IMR-90 (cell line): ENCODE data around the gene C10orf95. TPM values are rescaled to one million over a fixed set of nuclear protein-coding genes. Genes with fewer than 3 reads are reported as not detected.

Source experiments
- ATAC-seq: fragments of 200-7000 bp; cut with Tn5 transposase; 2 replicates; pipeline ENCODE4 v1.9.1; 2020; ENCODE audit warnings: low read depth, mild to moderate bottlenecking, moderate library complexity
- BruUV-seq: library from RNA; stranded (reverse); fragments of 400-500 nt; replicated peaks from 2 replicates; lab custom pipeline; 2021; lab: Mats Ljungman, UMichigan
- CTCF ChIA-PET: fragments of 300-600 bp; formaldehyde crosslinking; extraction: SDS; loops from one replicate; lab custom pipeline; 2021; ENCODE audit warnings: antibody characterized with exemption; lab: Yijun Ruan, JAX
- POLR2A ChIA-PET: fragments of 300-600 bp; sonication (Branson Sonifier 250); formaldehyde crosslinking; loops from one replicate; lab custom pipeline; 2022; ENCODE audit warnings: antibody characterized with exemption; ENCODE audit not compliant: unreplicated experiment; lab: Charles Lee
- DNase-seq: peaks from one replicate; pipeline ENCODE4 v3.0.0; 2013
- H2AFZ ChIP-seq: replicated peaks from 2 replicates; pipeline ENCODE3; 2013; ENCODE audit warnings: low read length, mild to moderate bottlenecking; ENCODE audit not compliant: poor library complexity
- H2AK5ac ChIP-seq: 2 replicates; pipeline ENCODE4 v1.6.1; 2013; ENCODE audit warnings: low read depth, low read length, inconsistent platforms
- H2AK9ac ChIP-seq: replicated peaks from 2 replicates; pipeline ENCODE3; 2013; ENCODE audit warnings: mild to moderate bottlenecking, low read depth, low read length, moderate library complexity; ENCODE audit not compliant: poor library complexity
- H2BK120ac ChIP-seq: 2 replicates; pipeline ENCODE4 v1.6.1; 2013; ENCODE audit warnings: low read depth, low read length, inconsistent platforms
- H2BK15ac ChIP-seq: 3 replicates; pipeline ENCODE4 v1.6.1; 2013; ENCODE audit warnings: low read depth, low read length, inconsistent platforms
- H2BK20ac ChIP-seq: 2 replicates; pipeline ENCODE4 v1.6.1; 2013; ENCODE audit warnings: low read depth, mild to moderate bottlenecking, inconsistent platforms, low read length, moderate library complexity
- H2BK5ac ChIP-seq: 2 replicates; pipeline ENCODE4 v1.6.1; 2013; ENCODE audit warnings: mild to moderate bottlenecking, low read depth, low read length, inconsistent platforms; ENCODE audit not compliant: poor library complexity, severe bottlenecking
- H3K14ac ChIP-seq: replicated peaks from 2 replicates; pipeline ENCODE4 v1.6.1; 2013; ENCODE audit warnings: low read depth, low read length, inconsistent platforms
- H3K18ac ChIP-seq: 2 replicates; pipeline ENCODE4 v1.6.1; 2013; ENCODE audit warnings: low read depth, low read length, control low read depth
- H3K23ac ChIP-seq: 2 replicates; pipeline ENCODE4 v1.6.1; 2013; ENCODE audit warnings: low read depth, low read length, inconsistent platforms
- H3K27ac ChIP-seq: 2 replicates; pipeline ENCODE4 v1.5.1; 2013; ENCODE audit warnings: mild to moderate bottlenecking, control low read depth, low read length; ENCODE audit not compliant: insufficient read depth
- H3K27me3 ChIP-seq: 2 replicates; pipeline ENCODE4 v1.6.1; 2013; ENCODE audit warnings: low read length; ENCODE audit not compliant: control insufficient read depth, insufficient read depth
- H3K36me3 ChIP-seq: 2 replicates; pipeline ENCODE4 v1.6.1; 2013; ENCODE audit warnings: low read length, mixed read lengths; ENCODE audit not compliant: control insufficient read depth, insufficient read depth
- H3K4ac ChIP-seq: 2 replicates; pipeline ENCODE4 v1.6.1; 2013; ENCODE audit warnings: low read depth, low read length, inconsistent platforms
- H3K4me1 ChIP-seq: 2 replicates; pipeline ENCODE4 v1.6.1; 2013; ENCODE audit warnings: low read length, mixed read lengths; ENCODE audit not compliant: control insufficient read depth, insufficient read depth
- H3K4me2 ChIP-seq: 2 replicates; pipeline ENCODE4 v1.6.1; 2013; ENCODE audit warnings: low read depth, mild to moderate bottlenecking, control low read depth, low read length, moderate library complexity
- H3K4me3 ChIP-seq: 2 replicates; pipeline ENCODE4 v1.5.1; 2013; ENCODE audit warnings: low read depth, mild to moderate bottlenecking, control low read depth, low read length, moderate library complexity; ENCODE audit not compliant: insufficient read depth
- H3K56ac ChIP-seq: 2 replicates; pipeline ENCODE4 v1.6.1; 2013; ENCODE audit warnings: low read length, inconsistent platforms; ENCODE audit not compliant: insufficient read depth; ENCODE audit errors: extremely low read depth
- H3K79me1 ChIP-seq, 2 experiments: 2 replicates each; pipeline ENCODE4 v1.6.1; 2013; ENCODE audit warnings: low read length in 2 of 2, inconsistent platforms in 1 of 2, low read depth in 1 of 2
- H3K9ac ChIP-seq: 2 replicates; pipeline ENCODE4 v1.6.1; 2013; ENCODE audit warnings: low read depth, low read length, control low read depth
- H3K9me1 ChIP-seq: 2 replicates; pipeline ENCODE4 v1.6.1; 2013; ENCODE audit warnings: low read length, inconsistent platforms; ENCODE audit not compliant: insufficient read depth
- H3K9me3 ChIP-seq: 2 replicates; pipeline ENCODE4 v1.6.1; 2013; ENCODE audit warnings: low read length; ENCODE audit not compliant: control insufficient read depth, insufficient read depth
- H4K20me1 ChIP-seq: 2 replicates; pipeline ENCODE4 v1.6.1; 2013; ENCODE audit warnings: low read length, inconsistent platforms; ENCODE audit not compliant: insufficient read depth
- H4K5ac ChIP-seq: 2 replicates; pipeline ENCODE4 v1.6.1; 2013; ENCODE audit warnings: mild to moderate bottlenecking, low read depth, low read length, control low read depth
- H4K8ac ChIP-seq, 2 experiments: 2 replicates each; pipeline ENCODE4 v1.6.1; 2013; ENCODE audit warnings: low read depth in 2 of 2, low read length in 2 of 2, control low read depth in 1 of 2, inconsistent platforms in 1 of 2
- H4K91ac ChIP-seq: 2 replicates; pipeline ENCODE4 v1.6.1; 2013; ENCODE audit warnings: low read depth, low read length, inconsistent platforms; ENCODE audit not compliant: insufficient read depth
- CEBPB ChIP-seq: IDR thresholded peaks from 2 replicates; pipeline ENCODE4 v1.6.1; 2012; ENCODE audit warnings: low read depth, low read length, improper control_type of control experiment
- FOS ChIP-seq: fragments of 150-350 bp; IDR thresholded peaks from 2 replicates; pipeline ENCODE4 v1.6.1; 2016; ENCODE audit warnings: low read depth, low read length
- MAFK ChIP-seq: IDR thresholded peaks from 2 replicates; pipeline ENCODE4 v1.6.1; 2012; ENCODE audit warnings: low read depth, low read length, improper control_type of control experiment
- MXI1 ChIP-seq: IDR thresholded peaks from 2 replicates; pipeline ENCODE4 v1.6.1; 2012; ENCODE audit warnings: low read depth, mild to moderate bottlenecking, low read length, moderate library complexity, borderline replicate concordance
- NFE2L2 ChIP-seq: fragments of 150-350 bp; IDR thresholded peaks from 2 replicates; pipeline ENCODE4 v1.6.1; 2016; ENCODE audit warnings: low read depth, mild to moderate bottlenecking, low read length
- POLR2A ChIP-seq: IDR thresholded peaks from 2 replicates; pipeline ENCODE4 v1.6.1; 2012; ENCODE audit warnings: mild to moderate bottlenecking, low read depth, low read length
- RCOR1 ChIP-seq: IDR thresholded peaks from 2 replicates; pipeline ENCODE4 v1.6.1; 2012; ENCODE audit warnings: mild to moderate bottlenecking, low read length, improper control_type of control experiment; ENCODE audit not compliant: insufficient replicate concordance
- RFX5 ChIP-seq: IDR thresholded peaks from 2 replicates; pipeline ENCODE4 v1.8.0; 2012; ENCODE audit warnings: low read depth, mild to moderate bottlenecking, low read length, moderate library complexity
- SMC3 ChIP-seq: fragments of 150-350 bp; IDR thresholded peaks from 2 replicates; pipeline ENCODE4 v1.6.1; 2016; ENCODE audit warnings: low read depth, mild to moderate bottlenecking, antibody characterized with exemption, low read length, moderate library complexity
- USF2 ChIP-seq: fragments of 150-350 bp; IDR thresholded peaks from 2 replicates; pipeline ENCODE4 v1.6.1; 2017; ENCODE audit warnings: mild to moderate bottlenecking, antibody characterized with exemption, low read length, low read depth
- WGBS, 2 experiments: methylation state at CpG; one replicate each; pipeline versions ENCODE4 v1.1.5 to v1.1.7; 2013; ENCODE audit warnings: missing lambda C conversion rate in 2 of 2; ENCODE audit not compliant: insufficient read length in 1 of 2; ENCODE audit errors: extremely low coverage in 2 of 2; 5-methylcytosine and 5-hydroxymethylcytosine counted together
- dilution Hi-C: fragments of 300-500 bp; cut with HindIII; formaldehyde crosslinking; loops from one replicate; pipeline ENCODE4 v1.14.3; 2018; ENCODE audit warnings: low sequenced_read_pairs; ENCODE audit not compliant: unreplicated experiment
- in situ Hi-C: fragments of 300-500 bp; cut with MboI; formaldehyde crosslinking; loops from 3 replicates; pipeline ENCODE4 v1.14.3; 2019; ENCODE audit warnings: low sequenced_read_pairs, inconsistent platforms, mixed read lengths
- intact Hi-C: fragments of 100-400 bp; cut with micrococcal nuclease; formaldehyde crosslinking; loops from 2 replicates; pipeline ENCODE4 v1.10.0; 2022
- polyA plus RNA-seq, 3 experiments: library from polyadenylated mRNA; depleted of rRNA; stranded (reverse); fragments of >200 nt; gene quantifications; 2 replicates each; pipeline ENCODE4 v1.2.3, GENCODE V29; 2012; ENCODE audit warnings: low replicate concordance in 1 of 3
- total RNA-seq: library from RNA; depleted of rRNA; stranded (reverse); fragments of >200 nt; gene quantifications from 2 replicates; pipeline ENCODE4 v1.2.3, GENCODE V29; 2012
- TF ChIP-seq, protein P1 (sequence below): conservative IDR thresholded peaks from 2 replicates; pipeline ENCODE4 v1.5.1; 2012; ENCODE audit warnings: mild to moderate bottlenecking, low read depth, low read length, improper control_type of control experiment
- TF ChIP-seq, protein P2 (sequence below): fragments of 150-350 bp; IDR thresholded peaks from 2 replicates; pipeline ENCODE4 v1.6.1; 2016; ENCODE audit warnings: low read depth, mild to moderate bottlenecking, low read length, moderate library complexity, borderline replicate concordance

The C10orf95 gene
- total and polyA plus RNA-seq, 2 of the 4 experiments (the other 2 are of a cell fraction): not detected

GRCh38 chr10:102455893-102456471 is 4.6 kb upstream of the C10orf95 start:
- H2BK15ac ChIP-seq: peak overlapping the region; percentile 45; the same call in 2 of the 3 replicates
- TF ChIP-seq RFX5: no peak
- TF ChIP-seq MAFK: no peak
- no peak for TF ChIP-seq POLR2A
- TF ChIP-seq MXI1: no peak
- TF ChIP-seq, protein P1, sequence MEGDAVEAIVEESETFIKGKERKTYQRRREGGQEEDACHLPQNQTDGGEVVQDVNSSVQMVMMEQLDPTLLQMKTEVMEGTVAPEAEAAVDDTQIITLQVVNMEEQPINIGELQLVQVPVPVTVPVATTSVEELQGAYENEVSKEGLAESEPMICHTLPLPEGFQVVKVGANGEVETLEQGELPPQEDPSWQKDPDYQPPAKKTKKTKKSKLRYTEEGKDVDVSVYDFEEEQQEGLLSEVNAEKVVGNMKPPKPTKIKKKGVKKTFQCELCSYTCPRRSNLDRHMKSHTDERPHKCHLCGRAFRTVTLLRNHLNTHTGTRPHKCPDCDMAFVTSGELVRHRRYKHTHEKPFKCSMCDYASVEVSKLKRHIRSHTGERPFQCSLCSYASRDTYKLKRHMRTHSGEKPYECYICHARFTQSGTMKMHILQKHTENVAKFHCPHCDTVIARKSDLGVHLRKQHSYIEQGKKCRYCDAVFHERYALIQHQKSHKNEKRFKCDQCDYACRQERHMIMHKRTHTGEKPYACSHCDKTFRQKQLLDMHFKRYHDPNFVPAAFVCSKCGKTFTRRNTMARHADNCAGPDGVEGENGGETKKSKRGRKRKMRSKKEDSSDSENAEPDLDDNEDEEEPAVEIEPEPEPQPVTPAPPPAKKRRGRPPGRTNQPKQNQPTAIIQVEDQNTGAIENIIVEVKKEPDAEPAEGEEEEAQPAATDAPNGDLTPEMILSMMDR: no peak
- peak; percentile 61; the same call in 1 of the 2 replicates for TF ChIP-seq FOS
- TF ChIP-seq NFE2L2: no peak
- no peak for TF ChIP-seq USF2
- TF ChIP-seq RCOR1: no peak
- peak; percentile 99 for TF ChIP-seq CEBPB
- TF ChIP-seq, protein P2, sequence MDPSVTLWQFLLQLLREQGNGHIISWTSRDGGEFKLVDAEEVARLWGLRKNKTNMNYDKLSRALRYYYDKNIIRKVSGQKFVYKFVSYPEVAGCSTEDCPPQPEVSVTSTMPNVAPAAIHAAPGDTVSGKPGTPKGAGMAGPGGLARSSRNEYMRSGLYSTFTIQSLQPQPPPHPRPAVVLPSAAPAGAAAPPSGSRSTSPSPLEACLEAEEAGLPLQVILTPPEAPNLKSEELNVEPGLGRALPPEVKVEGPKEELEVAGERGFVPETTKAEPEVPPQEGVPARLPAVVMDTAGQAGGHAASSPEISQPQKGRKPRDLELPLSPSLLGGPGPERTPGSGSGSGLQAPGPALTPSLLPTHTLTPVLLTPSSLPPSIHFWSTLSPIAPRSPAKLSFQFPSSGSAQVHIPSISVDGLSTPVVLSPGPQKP: no peak
- no peak for TF ChIP-seq SMC3
- no peaks in the 10 kb centered on the region; the same call in 1 of the 2 replicates for H4K20me1 ChIP-seq
- H4K5ac ChIP-seq: peak overlapping the region; percentile 87
- no peaks in the 10 kb centered on the region; a peak in 2 of 4 replicates for H3K79me1 ChIP-seq
- peaks cover 17% of the 10 kb centered on the region for H3K9me1 ChIP-seq
- peak overlapping the region; percentile 63 for H2AK5ac ChIP-seq
- H4K8ac ChIP-seq: peak overlapping the region; percentile 56 to 92
- H3K56ac ChIP-seq: peak overlapping the region; percentile 22
- intact Hi-C loops (no loop called here), dilution Hi-C loops (no loop called here), in situ Hi-C loops (no loop called here)
- peak overlapping the region; percentile 71 for H3K27ac ChIP-seq
- no TSS peak for BruUV-seq
- H2AFZ ChIP-seq: peak overlapping the region; percentile 81
- WGBS, 2 experiments: 50% methylated on average over 1 of the region's 7 CpGs; no CpG with 5 or more reads in 1 of the 2 experiments
- POLR2A ChIA-PET: no interaction called here
- H3K23ac ChIP-seq: peak overlapping the region; percentile 44; the same call in 1 of the 2 replicates
- peak overlapping the region; percentile 76 for H2BK5ac ChIP-seq
- CTCF ChIA-PET: interaction anchor here (0.6 kb wide), 1 partner anchor 376 kb away, joined by 3 read pairs; no protein-coding TSS in a partner anchor
- H3K36me3 ChIP-seq: no peaks in the 10 kb centered on the region
- peak overlapping the region; percentile 83 for H4K91ac ChIP-seq
- DNase-seq (peak; percentile 93), ATAC-seq (peak; percentile 73)
- peaks cover 12% of the 10 kb centered on the region for H3K4me1 ChIP-seq
- peak overlapping the region; percentile 88 for H2BK20ac ChIP-seq
- H3K4me2 ChIP-seq: no peak overlapping the region
- no peak overlapping the region for H3K9ac ChIP-seq
- H3K9me3 ChIP-seq: no peaks in the 10 kb centered on the region
- H3K14ac ChIP-seq: peak overlapping the region; percentile 85
- H2AK9ac ChIP-seq: peak overlapping the region; percentile 70
- peak overlapping the region; percentile 48 for H3K18ac ChIP-seq
- peak overlapping the region; percentile 92 for H3K4ac ChIP-seq
- H3K4me3 ChIP-seq: no peak overlapping the region
- H2BK120ac ChIP-seq: peak overlapping the region; percentile 93
- H3K27me3 ChIP-seq: no peaks in the 10 kb centered on the region
